OCI-LY1 (cell line): ENCODE measurements around the gene FYCO1.

Experiments
- H2AFZ ChIP-seq: fragments of 200-600 bp; sonication (generic), shearing (Covaris generic); 2 replicates; pipeline ENCODE4 v1.6.0; 2014; ENCODE audit warnings: antibody characterized with exemption, mild to moderate bottlenecking, low read length
- H3F3A ChIP-seq: fragments of 200-600 bp; sonication (generic), shearing (Covaris generic); 2 replicates; pipeline ENCODE4 v1.6.0; 2014; ENCODE audit warnings: mild to moderate bottlenecking, antibody characterized with exemption, low read length, moderate library complexity; ENCODE audit not compliant: insufficient read depth
- H3K27ac ChIP-seq: fragments of 200-600 bp; sonication (generic); 2 replicates; pipeline ENCODE4 v1.5.1; 2014; ENCODE audit warnings: low read length, mixed run types, mild to moderate bottlenecking, low read depth; ENCODE audit not compliant: poor library complexity, severe bottlenecking
- H3K27me3 ChIP-seq: fragments of 200-600 bp; sonication (generic); 2 replicates; pipeline ENCODE4 v1.6.0; 2014; ENCODE audit warnings: antibody characterized with exemption, mild to moderate bottlenecking, low read length, moderate library complexity; ENCODE audit not compliant: insufficient read depth
- H3K36me3 ChIP-seq: fragments of 200-600 bp; sonication (generic); 2 replicates; pipeline ENCODE4 v1.6.1; 2014; ENCODE audit warnings: mild to moderate bottlenecking, antibody characterized with exemption, low read length, moderate library complexity, mixed read lengths; ENCODE audit not compliant: insufficient read depth
- H3K4me1 ChIP-seq: fragments of 200-600 bp; sonication (generic); 2 replicates; pipeline ENCODE4 v1.5.1; 2014; ENCODE audit warnings: mild to moderate bottlenecking, low read length, moderate library complexity; ENCODE audit not compliant: insufficient read depth, severe bottlenecking
- H3K4me2 ChIP-seq: fragments of 200-600 bp; sonication (generic), shearing (Covaris generic); 2 replicates; pipeline ENCODE4 v1.6.1; 2014; ENCODE audit warnings: low read length
- H3K4me3 ChIP-seq: fragments of 200-600 bp; sonication (generic); 2 replicates; pipeline ENCODE4 v1.5.1; 2014; ENCODE audit warnings: low read length, low read depth, mild to moderate bottlenecking, mixed read lengths; ENCODE audit not compliant: poor library complexity, severe bottlenecking
- H3K79me2 ChIP-seq: fragments of 200-600 bp; shearing (Covaris generic); 2 replicates; pipeline ENCODE4 v1.6.1; 2016; ENCODE audit warnings: mixed run types, low read length, mixed read lengths; ENCODE audit not compliant: insufficient read depth
- H3K9ac ChIP-seq: fragments of 200-600 bp; sonication (generic), shearing (Covaris generic); 2 replicates; pipeline ENCODE4 v1.6.1; 2014; ENCODE audit warnings: mild to moderate bottlenecking, low read length, mixed read lengths
- H3K9me2 ChIP-seq: fragments of 200-600 bp; sonication (generic), shearing (Covaris generic); 2 replicates; pipeline ENCODE4 v1.6.1; 2014; ENCODE audit warnings: low read depth, mild to moderate bottlenecking, low read length, mixed read lengths
- H3K9me3 ChIP-seq: fragments of 200-600 bp; shearing (Covaris generic); 2 replicates; pipeline ENCODE4 v1.6.1; 2014; ENCODE audit warnings: low read length, mixed read lengths
- H4K20me1 ChIP-seq: fragments of 200-600 bp; sonication (generic), shearing (Covaris generic); 2 replicates; pipeline ENCODE4 v1.6.0; 2016; ENCODE audit warnings: mild to moderate bottlenecking, low read length; ENCODE audit not compliant: insufficient read depth
- EZH2 ChIP-seq: fragments of 200-600 bp; sonication (generic), shearing (Covaris generic); IDR thresholded peaks from 2 replicates; pipeline ENCODE4 v1.8.0; 2017; ENCODE audit warnings: borderline replicate concordance, mixed run types, mild to moderate bottlenecking, antibody characterized with exemption, low read length, moderate library complexity, mixed read lengths
- TF ChIP-seq, protein P1 (sequence below): fragments of 200-600 bp; sonication (generic), shearing (Covaris generic); IDR thresholded peaks from 2 replicates; pipeline ENCODE4 v1.5.1; 2017; ENCODE audit warnings: mild to moderate bottlenecking, antibody characterized with exemption, low read length, moderate library complexity, mixed read lengths

FYCO1 gene

DNA sequence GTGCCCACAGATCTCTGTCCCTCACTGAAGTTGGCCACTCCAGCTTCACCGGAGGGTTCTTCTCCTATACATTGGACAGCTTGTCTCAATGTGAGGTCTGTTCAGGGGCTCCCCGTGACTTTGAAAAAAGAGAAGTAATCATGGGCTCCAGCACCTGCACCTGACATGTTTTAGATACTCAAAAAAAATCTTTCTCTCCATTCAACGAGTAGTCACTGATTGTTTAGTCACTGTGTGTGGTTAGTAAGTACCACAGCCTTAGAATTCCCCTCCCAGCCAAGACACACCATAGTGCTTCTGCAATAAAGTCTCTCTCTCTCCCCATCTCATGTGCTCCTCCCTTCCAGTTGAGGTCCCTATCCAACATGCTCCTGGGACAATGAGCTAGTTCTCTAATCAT is 90.7 kb downstream of the FYCO1 start:
- H3K9me3 ChIP-seq: no peaks in the 10 kb centered on the region
- H3K9me2 ChIP-seq: no peaks in the 10 kb centered on the region
- no peaks in the 10 kb centered on the region for H3K79me2 ChIP-seq
- H3K27ac ChIP-seq: no peak overlapping the region
- no peak overlapping the region for H2AFZ ChIP-seq
- H4K20me1 ChIP-seq: no peaks in the 10 kb centered on the region
- no peak overlapping the region for H3K9ac ChIP-seq
- no peak overlapping the region for H3K4me3 ChIP-seq
- no peaks in the 10 kb centered on the region for H3K4me1 ChIP-seq
- peaks cover 10% of the 10 kb centered on the region for H3K27me3 ChIP-seq
- TF ChIP-seq, protein P1, sequence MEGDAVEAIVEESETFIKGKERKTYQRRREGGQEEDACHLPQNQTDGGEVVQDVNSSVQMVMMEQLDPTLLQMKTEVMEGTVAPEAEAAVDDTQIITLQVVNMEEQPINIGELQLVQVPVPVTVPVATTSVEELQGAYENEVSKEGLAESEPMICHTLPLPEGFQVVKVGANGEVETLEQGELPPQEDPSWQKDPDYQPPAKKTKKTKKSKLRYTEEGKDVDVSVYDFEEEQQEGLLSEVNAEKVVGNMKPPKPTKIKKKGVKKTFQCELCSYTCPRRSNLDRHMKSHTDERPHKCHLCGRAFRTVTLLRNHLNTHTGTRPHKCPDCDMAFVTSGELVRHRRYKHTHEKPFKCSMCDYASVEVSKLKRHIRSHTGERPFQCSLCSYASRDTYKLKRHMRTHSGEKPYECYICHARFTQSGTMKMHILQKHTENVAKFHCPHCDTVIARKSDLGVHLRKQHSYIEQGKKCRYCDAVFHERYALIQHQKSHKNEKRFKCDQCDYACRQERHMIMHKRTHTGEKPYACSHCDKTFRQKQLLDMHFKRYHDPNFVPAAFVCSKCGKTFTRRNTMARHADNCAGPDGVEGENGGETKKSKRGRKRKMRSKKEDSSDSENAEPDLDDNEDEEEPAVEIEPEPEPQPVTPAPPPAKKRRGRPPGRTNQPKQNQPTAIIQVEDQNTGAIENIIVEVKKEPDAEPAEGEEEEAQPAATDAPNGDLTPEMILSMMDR: no peak
- no peak for TF ChIP-seq EZH2
- no peak overlapping the region for H3K4me2 ChIP-seq
- no peaks in the 10 kb centered on the region for H3K36me3 ChIP-seq
- H3F3A ChIP-seq: no peaks in the 10 kb centered on the region

DNA sequence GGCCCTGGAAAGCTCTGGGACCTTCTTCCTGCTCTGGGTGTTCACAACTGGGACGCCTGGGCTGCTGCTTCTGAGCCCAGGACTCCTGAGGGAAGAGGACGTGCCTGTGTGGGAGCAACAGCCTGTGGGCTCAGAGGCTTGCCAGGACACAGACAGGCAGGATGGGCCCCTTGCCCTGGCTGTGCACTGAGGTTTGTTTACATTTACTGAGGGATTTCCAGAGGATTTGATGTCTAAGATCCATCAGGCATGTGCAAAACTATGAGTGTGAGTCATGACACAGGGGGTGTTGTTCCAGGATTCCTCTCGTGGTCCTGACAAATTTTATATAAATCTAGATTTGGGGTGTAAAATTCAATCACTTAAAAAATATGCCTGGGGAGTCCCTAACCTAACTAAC is 98.7 kb downstream of the FYCO1 start:
- Histone ChIP-seq H3K27me3 (peaks cover 4% of the 10 kb centered on the region), H4K20me1 (no peaks in the 10 kb centered on the region), H3K4me1 (no peaks in the 10 kb centered on the region), H3K4me2 (no peak overlapping the region), H2AFZ (no peak overlapping the region), H3K79me2 (no peaks in the 10 kb centered on the region), H3K4me3 (no peak overlapping the region), H3K27ac (no peak overlapping the region), H3K9me2 (no peaks in the 10 kb centered on the region), H3K9me3 (no peaks in the 10 kb centered on the region), H3K9ac (no peak overlapping the region), H3K36me3 (no peaks in the 10 kb centered on the region; the same call in 1 of the 2 replicates), H3F3A (no peaks in the 10 kb centered on the region)
- TF ChIP-seq, protein P1: no peak
- TF ChIP-seq EZH2: no peak

DNA sequence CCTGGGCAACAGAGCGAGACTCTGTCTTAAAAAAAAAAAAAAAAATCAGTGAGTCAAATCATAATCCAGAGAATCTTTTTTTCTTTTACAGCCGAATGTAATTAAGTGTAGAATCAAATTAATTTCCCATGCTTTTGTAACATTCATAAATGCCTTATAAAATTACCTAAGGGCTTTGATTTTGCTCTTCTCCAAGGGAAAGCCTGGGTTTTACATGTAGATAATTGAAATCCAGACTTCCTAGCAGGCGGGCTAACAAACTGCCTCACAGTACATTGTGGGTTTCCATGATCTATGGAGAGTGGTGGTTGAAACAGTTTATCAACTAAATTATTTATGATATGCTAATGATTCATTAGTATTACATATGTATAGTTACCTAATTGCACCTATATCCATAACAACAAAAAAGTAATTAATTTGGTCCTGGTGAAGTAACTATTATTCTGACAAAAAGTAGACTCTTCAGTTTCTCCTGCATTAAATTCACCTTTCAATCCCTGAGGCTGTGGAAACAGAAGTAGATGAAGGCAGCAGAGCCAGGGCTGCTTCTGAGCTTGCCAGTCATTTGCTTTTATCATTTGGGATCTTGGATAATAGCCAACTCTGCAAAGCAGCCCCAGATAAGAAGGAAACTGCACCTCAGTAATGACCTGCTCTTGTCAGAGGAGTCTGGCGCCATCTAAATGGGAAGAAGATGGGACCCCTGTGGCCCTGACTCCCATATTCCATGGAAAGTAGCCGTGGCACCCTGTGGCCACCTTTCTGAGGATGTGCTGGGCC is 99.7 kb downstream of the FYCO1 start:
- no peaks in the 10 kb centered on the region for H4K20me1 ChIP-seq

More for the DNA sequence above, 99.7 kb downstream of the FYCO1 start:
- Histone ChIP-seq H3K4me2 (no peak overlapping the region), H3K27ac (no peak overlapping the region), H3K9me2 (no peaks in the 10 kb centered on the region), H3K4me1 (peaks cover 2% of the 10 kb centered on the region), H3F3A (no peaks in the 10 kb centered on the region), H3K4me3 (no peak overlapping the region), H2AFZ (no peak overlapping the region), H3K27me3 (no peaks in the 10 kb centered on the region; the same call in 1 of the 2 replicates), H3K36me3 (no peaks in the 10 kb centered on the region; the same call in 1 of the 2 replicates), H3K79me2 (no peaks in the 10 kb centered on the region), H3K9ac (no peak overlapping the region), H3K9me3 (no peaks in the 10 kb centered on the region)
- no peak for TF ChIP-seq EZH2
- TF ChIP-seq, protein P1: no peak
